K562 (cell line): Measurements from ENCODE around the gene FKBP1B. TPM values are rescaled to one million over a fixed set of nuclear protein-coding genes. Genes with fewer than 3 reads are reported as not detected.

ENCODE experiments used
- CBFA2T3 ChIP-seq: fragments of 450-650 bp; IDR thresholded peaks from 2 replicates; pipeline ENCODE4 v1.6.1; 2017
- CBX5 ChIP-seq: IDR thresholded peaks from 2 replicates; pipeline ENCODE4 v1.6.1; 2014; ENCODE audit warnings: low read depth, borderline replicate concordance
- CC2D1A ChIP-seq: fragments of 450-650 bp; IDR thresholded peaks from 2 replicates; pipeline ENCODE4 v1.6.1; 2017; ENCODE audit warnings: mild to moderate bottlenecking
- DDX20 ChIP-seq: fragments of 450-650 bp; IDR thresholded peaks from 2 replicates; pipeline ENCODE4 v1.6.1; 2016; ENCODE audit warnings: missing genetic modification characterization, low read depth, mild to moderate bottlenecking, missing compliant biosample characterization, moderate library complexity
- ESRRA ChIP-seq: fragments of 450-650 bp; IDR thresholded peaks from 2 replicates; pipeline ENCODE4 v1.6.1; 2014; ENCODE audit warnings: low read depth, mild to moderate bottlenecking, moderate library complexity, borderline replicate concordance
- ETS2 ChIP-seq: IDR thresholded peaks from 2 replicates; pipeline ENCODE4 v1.6.1; 2016; ENCODE audit warnings: borderline replicate concordance, missing genetic modification characterization, mild to moderate bottlenecking, moderate library complexity, missing compliant biosample characterization; ENCODE audit not compliant: poor library complexity, severe bottlenecking
- FOXK2 ChIP-seq, 2 experiments: fragments of 450-650 bp; IDR thresholded peaks in 1 of 2; conservative IDR thresholded peaks in 1 of 2; 2 replicates each; pipeline ENCODE4 v1.6.1; 2016; ENCODE audit warnings: low read depth in 2 of 2, mild to moderate bottlenecking in 1 of 2
- FOXM1 ChIP-seq, 2 experiments: fragments of 450-650 bp in 1 of 2; sonication (generic) in 1 of 2; formaldehyde crosslinking in 1 of 2; IDR thresholded peaks; 2 replicates each; pipeline versions ENCODE4 v1.6.1 to v1.9.0; 2017 to 2022; ENCODE audit warnings: low read depth in 2 of 2, mild to moderate bottlenecking in 2 of 2, missing genetic modification reagents in 1 of 2, moderate library complexity in 1 of 2
- HDAC8 ChIP-seq: fragments of 450-650 bp; IDR thresholded peaks from 2 replicates; pipeline ENCODE4 v1.6.1; 2016; ENCODE audit warnings: mild to moderate bottlenecking, missing genetic modification characterization, moderate library complexity, missing compliant biosample characterization
- HLTF ChIP-seq: fragments of 450-650 bp; IDR thresholded peaks from 2 replicates; pipeline ENCODE4 v1.6.1; 2016
- HMG20A ChIP-seq: fragments of 450-650 bp; formaldehyde crosslinking; conservative IDR thresholded peaks from 2 replicates; pipeline ENCODE4 v1.4.0; 2020; ENCODE audit warnings: mild to moderate bottlenecking, mixed read lengths
- KDM4B ChIP-seq, 2 experiments: fragments of 450-650 bp in 1 of 2; sonication (generic) in 1 of 2; IDR thresholded peaks; 2 replicates each; pipeline ENCODE4 v1.6.1; 2016 to 2017; ENCODE audit warnings: borderline replicate concordance in 2 of 2, antibody characterized with exemption in 1 of 2, low read depth in 1 of 2, mild to moderate bottlenecking in 1 of 2
- LEF1 ChIP-seq: fragments of 450-650 bp; IDR thresholded peaks from 2 replicates; pipeline ENCODE4 v1.6.1; 2016; ENCODE audit warnings: mild to moderate bottlenecking
- MTF1 ChIP-seq: fragments of 250-450 bp; sonication (Bioruptor Pico); IDR thresholded peaks from 2 replicates; pipeline ENCODE4 v1.9.0; 2021; ENCODE audit warnings: moderate library complexity, mild to moderate bottlenecking, inconsistent platforms, borderline replicate concordance
- NFATC3 ChIP-seq: fragments of 450-650 bp; IDR thresholded peaks from 2 replicates; pipeline ENCODE4 v1.6.1; 2017; ENCODE audit warnings: mild to moderate bottlenecking
- NFE2 ChIP-seq: IDR thresholded peaks from 2 replicates; pipeline ENCODE4 v1.6.1; 2014; ENCODE audit warnings: antibody characterized with exemption, low read depth
- NR2C1 ChIP-seq, 2 experiments: fragments of 450-650 bp; IDR thresholded peaks; 2 replicates each; pipeline ENCODE4 v1.6.1; 2017; ENCODE audit warnings: mild to moderate bottlenecking in 2 of 2, antibody characterized with exemption in 1 of 2, inconsistent platforms in 1 of 2, missing compliant biosample characterization in 1 of 2, missing genetic modification characterization in 1 of 2
- PML ChIP-seq: IDR thresholded peaks from 2 replicates; pipeline ENCODE4 v1.6.1; 2012; ENCODE audit warnings: low read length, inconsistent platforms
- POLR2B ChIP-seq: fragments of 450-650 bp; IDR thresholded peaks from 2 replicates; pipeline ENCODE4 v1.6.1; 2018; ENCODE audit warnings: low read depth; ENCODE audit not compliant: partially characterized antibody
- POU5F1 ChIP-seq: fragments of 150-350 bp; IDR thresholded peaks from 2 replicates; pipeline ENCODE4 v1.6.1; 2014; ENCODE audit warnings: borderline replicate concordance, low read length, low read depth, mild to moderate bottlenecking; ENCODE audit not compliant: partially characterized antibody
- PTRF ChIP-seq: fragments of 450-650 bp; IDR thresholded peaks from 2 replicates; pipeline ENCODE4 v1.6.1; 2016; ENCODE audit warnings: mild to moderate bottlenecking, missing genetic modification characterization, missing compliant biosample characterization
- SIN3A ChIP-seq, 2 experiments: fragments of 150-350 bp in 1 of 2; IDR thresholded peaks; 2 replicates each; pipeline ENCODE4 v1.6.1; 2011 to 2016; ENCODE audit warnings: borderline replicate concordance in 2 of 2, low read depth in 2 of 2, low read length in 2 of 2, mild to moderate bottlenecking in 2 of 2, moderate library complexity in 2 of 2; ENCODE audit not compliant: control insufficient read depth in 1 of 2
- SLC30A9 ChIP-seq: fragments of 250-450 bp; sonication (Bioruptor Pico); IDR thresholded peaks from 2 replicates; pipeline ENCODE4 v1.8.0; 2022; ENCODE audit warnings: mild to moderate bottlenecking, moderate library complexity
- SMAD1 ChIP-seq: fragments of 150-350 bp; IDR thresholded peaks from 2 replicates; pipeline ENCODE4 v1.6.1; 2014; ENCODE audit warnings: low read length, low read depth; ENCODE audit not compliant: partially characterized antibody
- STAT5B ChIP-seq: fragments of 250-450 bp; sonication (Bioruptor Pico); IDR thresholded peaks from 2 replicates; pipeline ENCODE4 v1.8.0; 2021; ENCODE audit warnings: mild to moderate bottlenecking, inconsistent platforms
- TEAD4 ChIP-seq, 2 experiments: sonication (generic) in 1 of 2; formaldehyde crosslinking in 1 of 2; IDR thresholded peaks; 2 replicates each; pipeline versions ENCODE4 v1.6.1 to v1.8.0; 2012 to 2022; ENCODE audit warnings: borderline replicate concordance in 1 of 2, inconsistent platforms in 1 of 2, low read length in 1 of 2, mild to moderate bottlenecking in 1 of 2, missing genetic modification reagents in 1 of 2
- WHSC1 ChIP-seq: IDR thresholded peaks from one replicate; pipeline ENCODE4 v1.6.1; 2012; ENCODE audit warnings: low read length, control low read depth, inconsistent platforms
- ZNF124 ChIP-seq: sonication (generic); formaldehyde crosslinking; IDR thresholded peaks from 2 replicates; pipeline ENCODE4 v1.8.1; 2022; ENCODE audit warnings: missing genetic modification reagents
- ZNF282 ChIP-seq: sonication (generic); formaldehyde crosslinking; IDR thresholded peaks from 2 replicates; pipeline ENCODE4 v1.8.1; 2023; ENCODE audit warnings: missing genetic modification reagents
- ZNF77 ChIP-seq: fragments of 250-450 bp; sonication (Bioruptor Pico); IDR thresholded peaks from 2 replicates; pipeline ENCODE4 v1.5.0; 2020
- polyA plus RNA-seq, 8 experiments: library from polyadenylated mRNA; depleted of rRNA in 4 of 8; stranded (reverse) in 5 of 8; unstranded in 3 of 8; fragments of >200 nt; fragmentation: Nextera tagmentation in 2 of 8; fragmentation: Illumina TruSeq in 1 of 8; extraction: Ambion mirVana in 2 of 8; extraction: Trizol in 1 of 8; gene quantifications; 2 replicates each; pipeline versions ENCODE4 v1.2.1 to v1.2.3, GENCODE V29; 2011 to 2014; ENCODE audit warnings: inconsistent platforms in 1 of 8, missing spikeins in 1 of 8
- total RNA-seq, 7 experiments: library from RNA; depleted of rRNA in 6 of 7; stranded (reverse); fragments of >200 nt in 6 of 7; fragmentation: Illumina TruSeq in 2 of 7; extraction: Trizol in 2 of 7; gene quantifications; 2 replicates each; pipeline versions ENCODE4 v1.2.1 to v1.2.3, GENCODE V29; 2011 to 2021; ENCODE audit warnings: low replicate concordance in 1 of 7

Gene FKBP1B
- total and polyA plus RNA-seq, 9 of the 15 experiments (the other 6 are each of a cell fraction or from before 2014, with no cell fraction given): 0.58 to 9.4 (median 1.6) TPM

DNA sequence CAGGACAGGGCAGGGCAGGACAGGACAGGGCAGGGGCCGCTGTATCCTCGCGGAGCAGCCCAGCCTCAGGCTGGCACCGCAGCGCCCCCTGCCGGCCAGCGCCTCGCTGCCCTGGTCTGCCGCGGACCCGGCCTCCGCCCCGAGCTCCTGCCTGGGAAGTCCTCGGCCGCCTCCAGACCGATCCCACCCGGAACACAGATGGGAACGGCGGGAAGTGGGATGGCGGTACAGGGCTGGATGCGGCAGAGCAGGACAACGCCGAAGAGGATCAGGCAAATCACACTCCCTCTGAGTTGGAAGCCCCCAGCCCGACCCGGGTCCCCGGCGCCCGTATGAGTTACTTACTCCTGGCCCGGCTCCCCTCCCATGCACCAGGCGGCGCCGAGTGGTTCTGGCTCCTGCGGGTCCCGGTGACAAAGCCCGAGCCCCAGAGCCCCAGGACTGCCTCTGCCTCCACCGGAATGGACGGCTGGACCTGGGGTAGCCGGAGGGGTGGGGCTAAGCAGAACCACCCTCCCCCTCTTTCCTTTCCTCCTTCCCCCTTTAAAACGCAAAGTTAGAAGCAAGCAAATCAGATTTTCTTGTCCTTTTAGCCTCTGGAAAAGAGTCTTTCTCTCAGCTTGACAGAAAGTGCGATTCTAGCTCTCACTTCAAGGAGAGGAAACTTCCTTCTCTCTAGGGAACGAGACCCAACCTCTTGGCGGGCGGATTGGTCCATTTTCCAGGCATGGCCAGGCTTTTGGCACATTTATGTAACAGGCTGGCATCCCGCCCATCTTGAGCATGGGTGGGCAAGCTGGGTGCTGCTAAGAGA, 35.1 kb downstream of the FKBP1B start, which contains the start of gene TP53I3 (continued):
- TF ChIP-seq DDX20 (tag): no peak
- TF ChIP-seq CBX5: no peak
- TF ChIP-seq KDM4B (IDR thresholded peaks at IDR 0.05; ENCODE audit: borderline replicate concordance in 2 of 2, low read depth in 1 of 2): 0 out of 4 replicates have a peak, but pooled peaks of 1 of the 2 experiments have one; percentile 30
- TF ChIP-seq HLTF: peak; percentile 46
- 0 out of 2 replicates have a peak, but pooled peaks have one; percentile 44 for TF ChIP-seq FOXM1 (IDR thresholded peaks at IDR 0.05; ENCODE audit: low read depth)
- no peak for TF ChIP-seq FOXM1 (CRISPR knock-in tag; IDR thresholded peaks at IDR 0.05; ENCODE audit: low read depth)
- no peak for TF ChIP-seq PTRF
- peak in 1 of 2 experiments; percentile 58; a peak in 1 of 4 replicates for TF ChIP-seq SIN3A (IDR thresholded peaks at IDR 0.05; ENCODE audit: borderline replicate concordance in 2 of 2, control insufficient read depth in 1 of 2, low read depth in 2 of 2, low read length in 2 of 2)
- TF ChIP-seq HMG20A (CRISPR knock-in tag): no peak
- TF ChIP-seq LEF1: 0 out of 2 replicates have a peak, but pooled peaks have one; percentile 16
- no peak for TF ChIP-seq POU5F1
- TF ChIP-seq WHSC1: no peak
- TF ChIP-seq NR2C1 (IDR thresholded peaks at IDR 0.05): no peak; the same call in 1 of the 2 replicates
- TF ChIP-seq NR2C1 (tag; IDR thresholded peaks at IDR 0.05): no peak
- TF ChIP-seq NFATC3: no peak; the same call in 1 of the 2 replicates
- TF ChIP-seq CC2D1A: peak; percentile 75
- no peak for TF ChIP-seq MTF1
- no peak for TF ChIP-seq STAT5B (CRISPR knock-in tag)
- TF ChIP-seq POLR2B: peak; percentile 56
- no peak for TF ChIP-seq ETS2 (tag)
- 0 out of 2 replicates have a peak, but pooled peaks have one; percentile 20 for TF ChIP-seq PML
- no peak for TF ChIP-seq ZNF77
- TF ChIP-seq NFE2: no peak
- TF ChIP-seq ZNF282 (CRISPR knock-in tag): no peak
- TF ChIP-seq ESRRA: peak; percentile 28; the same call in 1 of the 2 replicates
- no peak for TF ChIP-seq SLC30A9 (CRISPR knock-in tag)
- TF ChIP-seq SMAD1: no peak
- no peak for TF ChIP-seq ZNF124 (CRISPR knock-in tag)
- TF ChIP-seq FOXK2 (conservative IDR thresholded peaks at IDR 0.05 in 1 of 2, IDR thresholded peaks at IDR 0.05 in 1 of 2; ENCODE audit: low read depth in 2 of 2): peak in 1 of 2 experiments; percentile 56; a peak in 1 of 4 replicates
- no peak for TF ChIP-seq CBFA2T3
- no peak for TF ChIP-seq TEAD4 (IDR thresholded peaks at IDR 0.05; ENCODE audit: low read length)
- no peak for TF ChIP-seq TEAD4 (CRISPR knock-in tag; IDR thresholded peaks at IDR 0.05; ENCODE audit: borderline replicate concordance)
- TF ChIP-seq HDAC8 (tag): peak; percentile 51; the same call in 1 of the 2 replicates
